OCI-LY7 (cell line): ENCODE measurements around the gene EARS2.

Source experiments
- CTCF ChIP-seq: fragments of 200-600 bp; sonication (generic); conservative IDR thresholded peaks from 2 replicates; pipeline ENCODE4 v1.5.1; 2014; ENCODE audit warnings: mild to moderate bottlenecking, antibody characterized with exemption, low read length, moderate library complexity, mixed read lengths
- EZH2phosphoT487 ChIP-seq: fragments of 200-600 bp; sonication (generic); IDR thresholded peaks from 2 replicates; pipeline ENCODE4 v1.6.1; 2018; ENCODE audit warnings: low read depth, borderline replicate concordance, mild to moderate bottlenecking, mixed run types, antibody characterized with exemption, low read length, moderate library complexity, mixed read lengths

DNA sequence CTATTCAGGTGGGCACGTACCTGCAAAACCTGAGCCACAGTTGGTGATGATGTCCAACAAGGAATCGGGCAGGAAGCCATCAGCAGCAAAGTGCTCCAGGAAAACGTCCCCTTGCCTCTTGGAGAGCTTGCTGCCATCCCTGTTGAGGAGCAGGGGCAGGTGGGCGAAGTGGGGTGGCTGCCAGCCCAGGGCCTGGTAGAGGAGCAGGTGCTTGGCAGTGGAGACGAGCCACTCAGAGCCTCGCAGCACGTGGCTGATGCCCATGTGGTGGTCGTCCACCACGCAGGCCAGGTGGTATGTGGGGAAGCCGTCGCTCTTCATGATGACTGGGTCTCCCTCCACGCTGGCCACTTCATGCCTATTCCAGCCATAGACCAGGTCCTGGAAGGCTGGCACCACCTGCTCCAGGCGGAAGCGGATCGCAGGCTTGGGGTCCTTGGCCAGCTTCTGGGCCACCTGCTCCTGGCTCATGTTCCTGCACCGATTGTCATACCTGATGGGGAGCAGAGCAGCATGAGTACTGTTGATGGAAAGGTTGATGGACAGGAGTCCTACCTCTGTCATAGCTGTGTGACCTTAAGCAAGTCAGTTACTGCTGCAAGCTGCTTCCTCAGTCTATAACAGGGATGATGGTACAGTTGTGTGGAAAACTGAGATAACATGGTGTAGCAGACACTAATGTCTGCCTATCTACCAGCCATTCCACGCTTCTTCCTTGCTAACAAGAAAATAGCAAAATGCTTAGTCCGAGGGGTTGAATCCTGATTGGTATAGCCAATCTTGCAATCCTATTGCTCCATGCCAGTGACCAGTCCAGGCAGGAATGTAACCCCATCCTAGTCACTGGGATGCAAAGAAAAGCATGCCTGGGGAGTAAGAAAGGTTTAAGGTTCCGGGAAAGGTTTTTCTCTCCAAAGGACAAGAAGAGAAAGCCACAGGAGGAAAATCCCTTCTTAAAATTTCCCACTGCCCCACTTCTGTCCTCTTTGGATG, 22.0 kb downstream of the EARS2 start:
- TF ChIP-seq CTCF (no peak), EZH2phosphoT487 (no peak)
